Islet precursor cell (in vitro differentiated cells): ENCODE data around the gene NPSR1.
"Not testable (repeated sequence)": the region's sequence is repeated elsewhere in the genome, so short reads cannot be mapped to it uniquely, and the experiment has no call there.

Experiments
- DNase-seq: peaks from one replicate; pipeline ENCODE4 v3.0.0-alpha.2; 2018

Gene NPSR1

GRCh38 chr7:34878944-34879735 is 221.1 kb downstream of the NPSR1 start:
- DNase-seq, result not testable (repeated sequence)

- no peak for DNase-seq
Measured at GRCh38 chr7:34879871-34880270, 221.9 kb downstream of the NPSR1 start.

DNA sequence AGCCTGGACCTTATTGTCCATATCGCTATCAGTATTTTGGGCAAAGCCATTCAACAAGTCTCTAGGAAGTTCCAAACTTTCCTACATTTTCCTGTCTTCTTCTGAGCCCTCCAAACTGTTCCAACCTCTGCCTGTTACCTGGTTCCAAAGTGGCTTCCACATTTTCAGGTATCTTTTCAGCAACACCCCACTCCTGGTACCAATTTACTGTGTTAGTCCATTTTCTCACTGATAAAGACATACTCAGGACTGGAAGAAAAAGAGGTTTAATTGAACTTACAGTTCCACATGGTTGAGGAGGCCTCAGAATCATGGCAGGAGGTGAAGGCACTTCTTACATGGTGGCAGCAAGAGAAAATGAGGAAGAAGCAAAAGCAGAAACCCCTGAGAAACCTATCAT is 225.8 kb downstream of the NPSR1 start:
- DNase-seq, result not testable (repeated sequence)

- DNase-seq, result no peak
Measured at GRCh38 chr7:34886856-34887255, 228.8 kb downstream of the NPSR1 start.

- no peak for DNase-seq
Measured at GRCh38 chr7:34889951-34890350, 231.9 kb downstream of the NPSR1 start.

DNA sequence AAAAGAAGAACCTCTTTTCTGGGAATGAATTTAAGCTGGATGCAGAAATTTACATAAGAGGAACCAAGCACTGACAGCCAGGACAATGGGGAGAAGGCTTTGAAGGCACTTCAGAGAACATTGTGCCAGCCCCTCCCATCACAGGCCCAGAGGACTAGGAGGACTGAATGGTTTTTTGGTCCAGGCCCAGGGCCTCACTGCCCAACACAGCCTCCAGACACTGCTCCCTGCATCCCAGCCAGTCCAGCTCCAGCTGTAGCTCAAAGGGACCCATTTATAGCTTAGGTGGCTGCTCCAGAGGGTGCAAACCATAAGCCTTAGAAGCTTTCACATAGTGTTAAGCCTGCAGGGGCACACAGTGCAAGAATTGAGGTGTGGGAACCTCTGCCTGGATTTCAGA is 237.2 kb downstream of the NPSR1 start:
- no peak for DNase-seq
